HG03432 (cell line): ENCODE measurements around the gene LPAR3.
A peak's percentile ranks its signal among the peaks of the same experiment; 100 is the strongest.

ENCODE experiments used
- ATAC-seq: cut with Tn5 transposase; IDR thresholded peaks from one replicate; pipeline ENCODE4 v1.9.1; 2021; ENCODE audit warnings: mild to moderate bottlenecking, moderate library complexity; ENCODE audit not compliant: unreplicated experiment

Gene LPAR3

DNA sequence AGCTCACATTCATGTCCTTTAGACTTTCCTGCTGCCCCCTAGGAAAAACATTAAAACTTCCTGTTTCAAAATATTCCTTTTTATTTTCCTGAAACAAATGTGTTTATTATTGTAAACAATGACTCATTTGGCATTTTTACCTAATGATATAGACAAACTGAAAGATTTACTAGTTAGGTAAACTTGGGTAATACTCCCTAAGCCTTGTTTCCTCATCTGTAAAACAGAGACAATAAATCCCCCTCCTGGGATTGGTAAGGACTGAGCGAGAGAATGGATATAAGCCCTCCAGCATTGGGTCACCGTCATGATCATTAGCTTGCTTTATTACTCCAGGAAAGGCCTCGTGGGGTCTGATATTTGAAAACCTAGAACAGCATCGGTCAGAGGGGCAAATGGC, 59.8 kb downstream of the LPAR3 start:
- ATAC-seq = no peak

DNA sequence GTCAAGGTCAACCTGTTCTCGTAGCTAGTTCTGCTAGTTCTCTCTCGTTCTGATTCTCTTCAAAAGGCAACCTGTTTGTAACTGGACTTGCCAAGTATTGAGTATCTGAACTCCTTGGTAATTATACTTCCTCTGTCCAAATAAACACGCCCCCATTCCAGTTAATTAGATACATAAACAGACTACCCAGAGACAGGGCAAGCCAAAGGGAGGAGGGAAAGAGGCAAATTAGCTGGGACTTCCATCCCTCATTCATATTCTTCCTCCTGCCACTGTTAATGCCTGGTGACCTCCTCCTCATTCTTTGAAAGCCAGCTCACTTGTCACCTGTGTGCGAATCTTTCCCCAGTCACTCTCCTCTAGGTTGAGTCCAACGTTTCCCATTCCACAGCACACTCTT, 62.9 kb downstream of the LPAR3 start:
- no peak for ATAC-seq

GRCh38 chr1:84827976-84828375, 65.0 kb downstream of the LPAR3 start:
- ATAC-seq = no peak

- ATAC-seq = no peak
Measured at GRCh38 chr1:84827555-84827954, 65.5 kb downstream of the LPAR3 start.

DNA sequence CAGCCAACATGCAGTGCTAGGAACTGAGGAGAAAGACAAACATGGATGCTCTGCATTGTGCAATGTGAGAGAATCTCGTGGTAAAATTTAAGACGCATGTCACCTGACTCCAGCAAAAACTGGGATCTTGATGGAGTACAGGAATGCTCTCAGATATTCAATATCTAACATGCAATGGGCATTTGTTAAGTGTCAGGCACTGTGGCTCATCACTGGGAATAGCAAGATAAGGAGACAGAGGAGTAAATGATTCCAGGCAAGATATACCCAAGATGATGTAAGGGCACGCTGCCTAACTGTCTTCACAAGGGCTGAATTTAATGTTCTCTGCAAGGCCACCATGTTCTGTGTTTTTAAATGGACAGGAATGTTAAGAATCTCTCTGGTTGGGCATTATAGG, 67.8 kb downstream of the LPAR3 start:
- ATAC-seq = no peak

GRCh38 chr1:84823991-84824390, 69.0 kb downstream of the LPAR3 start:
- no peak for ATAC-seq

DNA sequence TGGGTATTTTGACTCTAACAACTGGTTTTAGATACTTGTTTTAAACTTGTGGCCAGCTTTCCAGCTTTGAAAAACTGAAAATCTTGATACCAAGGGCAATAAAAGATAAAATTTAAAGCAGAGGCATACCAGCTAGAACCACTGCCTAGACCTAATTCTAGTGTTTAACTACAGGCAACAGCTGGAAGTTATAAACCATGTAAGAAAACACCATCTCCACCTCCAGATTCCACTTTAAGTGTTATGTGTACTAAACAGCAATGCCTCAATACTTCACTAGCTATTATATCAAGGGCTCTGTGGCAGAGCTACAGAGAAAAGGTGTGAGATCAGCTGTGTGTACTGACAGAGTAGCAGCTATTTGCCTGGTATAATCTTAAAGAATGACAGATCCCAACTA, 69.5 kb downstream of the LPAR3 start:
- ATAC-seq = no peak

GRCh38 chr1:84810343-84810742, 82.7 kb downstream of the LPAR3 start:
- ATAC-seq = no peak

GRCh38 chr1:84809023-84809422, 84.0 kb downstream of the LPAR3 start:
- no peak for ATAC-seq

DNA sequence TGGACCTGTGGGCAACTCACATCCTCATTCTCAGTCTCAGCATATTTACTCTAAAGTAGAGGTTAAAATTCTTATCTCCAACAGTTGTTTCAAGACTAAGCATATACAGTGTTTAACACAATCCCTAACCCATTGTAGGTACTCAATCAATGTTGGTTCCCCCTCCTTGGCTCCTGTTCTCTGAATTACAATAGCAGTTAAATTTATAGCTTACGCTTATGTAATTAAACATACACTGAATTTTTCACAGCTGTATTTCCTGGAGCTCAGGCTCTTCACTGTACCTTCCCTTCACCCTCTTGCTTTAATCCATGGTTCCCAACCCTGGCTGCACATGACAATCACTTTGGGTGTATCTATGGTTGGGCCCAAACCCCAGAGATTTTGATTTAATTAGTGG, 89.4 kb downstream of the LPAR3 start:
- no peak for ATAC-seq

DNA sequence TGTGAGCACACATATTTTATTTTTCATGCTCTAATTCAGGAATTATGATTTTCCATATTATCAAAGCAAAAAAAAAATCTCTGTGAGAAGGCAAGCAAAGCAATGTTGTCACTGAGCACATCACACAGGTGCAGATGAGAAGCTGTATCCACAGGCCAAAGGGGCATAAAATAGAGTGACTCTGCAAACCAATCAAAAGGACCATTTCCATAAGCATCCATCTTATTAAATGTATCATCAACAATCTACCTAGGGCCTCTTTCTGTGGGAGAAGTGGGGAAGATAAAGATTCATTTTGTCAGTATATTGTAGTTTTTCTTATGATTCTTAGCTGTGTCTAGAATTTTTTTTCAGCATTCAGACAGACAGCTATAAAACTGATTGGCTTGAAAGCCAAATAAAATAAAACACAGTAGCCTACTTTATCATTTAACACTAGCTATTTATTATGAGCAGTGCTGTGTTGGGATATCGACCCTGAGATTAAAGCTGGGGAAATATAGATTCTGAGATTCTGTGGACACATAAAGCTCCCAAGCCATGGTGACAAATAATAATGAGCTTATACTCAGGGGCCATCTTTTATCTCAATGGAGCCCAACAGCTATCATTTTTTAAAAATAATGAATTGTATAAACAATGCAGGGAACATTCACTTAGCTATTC, 90.3 kb downstream of the LPAR3 start:
- ATAC-seq = no peak

GRCh38 chr1:84800090-84801073, 92.6 kb downstream of the LPAR3 start:
- ATAC-seq = no peak

DNA sequence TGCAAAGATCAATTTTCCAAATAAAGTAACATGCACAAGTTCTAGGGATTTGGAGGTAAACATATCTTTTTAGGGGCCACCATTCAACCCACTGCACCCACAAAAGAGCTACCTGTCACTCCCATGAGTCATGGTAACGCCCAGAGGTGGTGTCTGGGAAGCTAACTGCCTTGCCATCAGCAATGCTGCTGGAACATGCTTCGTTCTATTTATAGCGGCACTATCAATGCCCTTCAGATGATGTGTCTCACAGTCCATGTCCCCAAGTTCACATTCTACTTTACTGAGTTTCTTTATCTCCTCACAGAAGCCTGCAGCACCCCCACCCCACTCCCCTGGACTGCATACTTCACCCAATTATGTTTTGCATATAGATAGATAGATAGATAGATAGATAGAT, 95.4 kb downstream of the LPAR3 start:
- ATAC-seq = no peak

- no peak for ATAC-seq
Measured at GRCh38 chr1:84795966-84796600, 96.9 kb downstream of the LPAR3 start.

- no peak for ATAC-seq
Measured at GRCh38 chr1:84795213-84795612, 97.8 kb downstream of the LPAR3 start.

GRCh38 chr1:84792421-84792820, 100.6 kb downstream of the LPAR3 start:
- no peak for ATAC-seq

DNA sequence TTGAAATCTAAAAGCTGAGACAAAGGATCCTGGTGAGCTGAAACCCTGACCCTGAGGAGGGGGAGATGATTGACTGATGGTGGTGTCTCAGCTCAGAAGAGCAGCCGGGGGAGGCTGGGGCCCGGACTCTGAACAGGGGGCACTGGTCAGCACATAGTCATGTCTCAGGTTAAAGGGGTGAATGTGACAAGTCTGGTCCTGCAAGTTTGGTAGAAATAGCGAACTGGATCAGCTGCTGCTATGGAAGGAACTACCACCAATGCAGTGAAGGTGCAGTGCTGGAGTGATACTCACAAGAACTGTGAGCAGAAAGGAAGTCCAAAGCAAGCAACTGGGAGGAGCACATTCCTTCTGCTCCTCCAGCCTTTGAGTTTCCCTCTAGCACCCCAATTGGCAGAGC, 104.0 kb downstream of the LPAR3 start:
- ATAC-seq = no peak

GRCh38 chr1:84785271-84786036, 107.6 kb downstream of the LPAR3 start:
- no peak for ATAC-seq

GRCh38 chr1:84782881-84783280, 110.1 kb downstream of the LPAR3 start:
- ATAC-seq = no peak

- peak; percentile 91 for ATAC-seq
Measured at GRCh38 chr1:84781946-84782771, 110.8 kb downstream of the LPAR3 start.
